HuH-7 (cell line): ENCODE data around the gene RPL10.

Experiments used
- DNase-seq: peaks from one replicate; pipeline ENCODE4 v3.0.0; 2011; ENCODE audit warnings: low spot score

RPL10 gene

GRCh38 chrX:154401045-154401799 lies 3.0 kb downstream of the RPL10 start:
- DNase-seq, result peak; percentile 23

DNA sequence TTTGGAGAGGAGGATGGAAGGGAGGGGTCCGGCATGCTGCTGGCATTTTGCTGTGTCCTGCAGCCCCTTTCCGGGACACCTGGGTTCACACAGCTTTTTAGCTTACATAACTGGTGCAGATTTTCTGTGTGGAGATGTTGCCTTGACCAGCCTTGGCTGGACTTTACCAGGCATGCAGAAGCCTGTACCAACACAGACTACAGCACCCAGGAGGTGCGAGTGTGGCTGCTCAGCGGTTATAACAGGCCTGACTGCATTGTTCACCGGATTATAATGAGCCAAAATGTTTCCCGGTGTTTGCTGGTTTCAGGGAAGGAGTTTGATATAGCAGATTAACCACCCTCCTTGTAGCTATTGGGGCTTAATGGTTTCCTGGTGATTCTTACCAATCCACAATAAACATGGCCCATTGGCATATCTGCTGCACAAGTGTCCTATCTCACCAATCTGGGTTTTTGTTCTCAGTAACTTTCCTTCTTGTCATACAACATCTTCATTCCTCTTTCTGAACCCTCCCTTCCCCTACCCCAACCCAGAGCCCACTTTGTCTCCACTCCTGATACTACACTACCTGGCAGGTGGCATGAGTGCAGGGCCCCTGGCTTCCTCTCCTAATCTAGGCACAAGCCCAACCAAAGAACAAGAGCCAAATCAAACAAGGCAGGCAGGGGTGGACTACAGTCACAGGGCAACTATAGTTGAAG lies 3.9 kb downstream of the RPL10 start:
- no peak for DNase-seq

DNA sequence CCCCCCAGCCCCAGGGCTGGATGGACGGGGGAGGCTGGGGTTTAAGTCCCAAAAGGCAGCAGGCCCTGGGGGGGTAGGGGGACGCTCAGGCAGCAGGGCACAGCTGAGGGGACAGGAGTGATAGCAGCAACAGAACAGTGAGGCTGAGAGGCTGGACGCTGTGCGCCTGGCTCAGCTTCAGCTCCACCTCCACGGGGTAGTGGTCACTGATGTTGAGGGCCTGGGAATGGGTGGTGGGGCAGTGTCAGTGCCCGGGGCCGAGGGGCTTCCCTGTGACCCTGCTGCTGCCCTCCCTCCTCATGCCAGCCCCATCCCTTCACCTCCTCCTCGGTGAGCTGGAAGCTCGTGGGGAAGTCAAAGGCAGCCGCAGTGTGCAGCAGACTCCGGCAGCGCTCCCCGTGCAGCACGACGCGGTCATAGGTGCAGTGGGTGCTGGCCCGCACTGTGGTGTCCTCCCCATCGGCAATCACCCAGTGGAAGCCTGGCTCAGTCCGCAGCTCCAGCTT lies 4.5 kb downstream of the RPL10 start:
- no peak for DNase-seq

- no peak for DNase-seq
These were observed 5.0 kb downstream of the RPL10 start for GRCh38 chrX:154403192-154403591.

DNA sequence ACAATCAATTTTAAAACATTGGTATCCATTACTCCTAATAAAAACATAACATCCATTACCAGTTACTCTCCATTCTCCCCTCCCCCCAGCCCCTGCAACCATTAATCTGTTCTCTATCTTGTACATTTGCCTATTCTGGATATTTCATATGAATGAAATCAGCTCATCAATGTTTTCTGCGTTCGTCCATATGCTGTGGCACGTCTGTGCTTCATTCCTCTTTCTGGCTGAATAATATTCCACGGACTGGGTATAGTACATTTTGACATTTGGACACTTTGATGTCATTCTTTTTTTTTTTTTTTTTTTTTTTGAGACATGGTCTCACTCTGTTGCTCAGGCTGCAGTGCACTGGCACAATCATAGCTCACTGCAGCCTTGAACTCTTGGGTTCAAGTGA lies 5.7 kb downstream of the RPL10 start:
- no peak for DNase-seq

- DNase-seq, result no peak
These were observed 6.5 kb downstream of the RPL10 start for GRCh38 chrX:154404625-154405192.

- no peak for DNase-seq
These were observed 10.6 kb downstream of the RPL10 start for GRCh38 chrX:154408659-154409221.

DNA sequence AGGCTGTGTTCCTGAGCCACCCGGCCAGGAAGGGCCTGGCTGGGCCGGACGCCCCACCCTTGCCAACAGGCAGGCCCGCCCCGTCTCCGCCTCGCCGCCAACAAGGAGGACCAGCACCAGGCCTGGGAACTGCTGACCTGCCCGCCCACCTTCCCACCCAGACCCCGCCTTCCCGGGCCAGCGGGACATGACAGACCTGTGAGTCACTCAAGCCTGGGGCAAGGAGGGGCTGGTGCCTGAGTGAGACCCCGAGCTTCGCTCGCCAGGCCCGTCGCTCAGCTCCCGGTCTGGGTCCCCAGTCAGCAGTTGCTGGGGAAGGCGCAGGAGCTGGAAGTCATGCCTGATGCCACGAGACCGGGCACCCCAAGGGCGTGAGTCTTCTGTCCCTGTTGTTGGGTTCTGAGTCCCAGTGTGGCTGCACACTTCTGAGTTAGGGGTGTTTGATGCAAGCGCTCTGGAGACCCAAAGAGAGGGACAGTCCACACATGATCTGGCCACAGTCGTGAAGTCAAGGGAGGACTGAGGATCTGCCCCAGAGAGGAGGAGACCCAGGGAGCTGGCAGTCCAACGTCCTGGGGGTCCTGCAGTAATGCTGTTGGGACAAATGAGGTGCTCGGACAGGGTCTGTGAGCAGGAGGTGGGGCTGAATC lies 11.2 kb downstream of the RPL10 start, which contains the start of gene DNASE1L1:
Gene DNASE1L1, minus strand, starts transcription at position 33 of the 650 bp plus-strand sequence. CDS start 3,686 bp downstream, outside the sequence.
- DNase-seq, result no peak

GRCh38 chrX:154411981-154412340 lies 13.8 kb downstream of the RPL10 start:
- peak; percentile 71 for DNase-seq

DNA sequence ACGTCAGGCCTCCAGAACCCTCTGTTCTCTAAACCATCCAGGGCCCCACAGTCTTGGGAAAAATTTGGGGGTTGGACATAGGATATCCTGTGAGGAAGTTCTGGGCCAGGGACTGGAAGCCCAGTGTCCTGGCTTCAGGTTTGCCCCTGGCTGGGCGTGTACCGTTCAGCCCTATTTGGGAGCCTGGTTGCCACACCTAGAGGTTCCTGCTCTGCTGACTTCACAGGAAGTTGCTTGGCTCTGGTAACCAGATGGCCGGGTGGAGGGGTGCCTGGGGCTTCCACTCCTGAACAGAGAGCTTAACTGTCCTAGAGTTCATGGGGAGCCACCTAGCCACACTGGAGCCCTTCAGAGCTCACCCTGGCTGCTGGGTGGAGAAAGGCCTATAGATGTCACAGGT lies 14.3 kb downstream of the RPL10 start:
- DNase-seq, result no peak

DNA sequence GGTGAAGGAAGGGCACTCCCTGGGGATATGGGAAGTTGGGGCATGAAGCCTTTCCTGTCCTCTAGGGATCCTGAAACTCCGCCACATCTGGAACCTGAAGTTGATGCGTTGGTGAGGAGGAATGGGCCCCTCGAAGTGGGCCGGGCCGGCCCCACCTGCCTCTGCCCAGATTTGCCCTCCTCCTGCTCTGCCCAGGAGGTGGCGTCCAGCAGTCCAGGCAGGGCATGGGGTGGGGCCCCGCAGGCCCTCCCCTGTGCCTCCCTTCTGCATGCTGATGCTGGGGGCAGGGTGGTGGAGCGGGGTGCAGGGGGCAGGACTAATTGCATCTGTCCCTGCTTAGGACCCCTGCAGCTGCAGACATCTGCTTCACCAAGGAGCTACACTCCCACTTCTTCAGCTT lies 15.0 kb downstream of the RPL10 start:
- no peak for DNase-seq

GRCh38 chrX:154417157-154417556 lies 19.0 kb downstream of the RPL10 start:
- DNase-seq, result no peak

DNA sequence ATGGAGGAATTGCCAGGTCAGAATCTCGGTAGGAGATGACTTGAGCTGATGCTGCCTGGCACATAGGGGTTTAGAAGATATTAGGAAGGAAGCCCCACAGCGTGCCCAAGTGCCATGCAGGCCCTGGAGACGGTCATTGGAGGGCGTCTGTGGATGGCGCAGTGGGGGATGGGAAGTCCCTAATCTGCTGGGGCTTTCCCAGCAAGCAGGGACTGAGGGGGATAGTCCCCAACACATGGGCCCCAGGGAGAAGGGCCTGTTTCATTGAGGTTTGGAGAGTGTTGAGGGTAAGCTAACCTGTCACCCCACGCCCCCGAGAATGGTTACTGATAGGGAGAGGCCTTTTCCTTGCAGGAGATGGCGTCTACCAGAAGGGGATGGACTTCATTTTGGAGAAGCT lies 21.0 kb downstream of the RPL10 start:
- no peak for DNase-seq

DNA sequence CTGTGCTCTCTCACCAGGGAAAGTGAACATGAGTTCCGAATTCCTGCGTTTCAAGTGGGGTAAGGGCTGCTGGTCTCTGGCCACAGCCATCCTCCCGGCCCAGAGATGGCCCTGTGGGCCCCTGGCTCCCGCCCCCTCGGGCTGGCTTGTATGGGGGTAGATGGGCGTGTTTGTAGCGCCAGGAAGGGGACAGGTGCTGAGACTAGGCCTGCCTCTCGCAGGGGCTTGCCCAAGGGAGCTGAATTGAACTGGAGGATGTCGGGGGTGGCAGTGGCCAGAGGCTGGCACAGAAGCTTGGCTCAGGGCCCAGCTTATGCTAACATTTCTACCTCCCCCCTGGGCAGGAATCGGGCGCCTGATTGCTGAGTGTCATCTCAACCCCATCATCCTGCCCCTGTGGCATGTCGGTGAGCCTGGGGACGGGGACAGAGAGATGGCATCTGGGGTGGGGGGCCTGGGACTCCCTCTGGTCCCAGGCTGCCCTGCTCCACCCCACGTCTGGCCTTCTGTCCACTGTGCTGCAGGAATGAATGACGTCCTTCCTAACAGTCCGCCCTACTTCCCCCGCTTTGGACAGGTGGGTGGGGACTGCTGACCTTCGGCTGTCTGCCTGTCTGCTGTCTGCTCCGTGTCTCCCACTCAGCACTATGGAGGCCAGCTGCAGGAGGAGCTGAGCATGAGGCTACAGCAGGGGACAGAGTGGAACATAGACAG lies 21.7 kb downstream of the RPL10 start:
- DNase-seq, result no peak

DNA sequence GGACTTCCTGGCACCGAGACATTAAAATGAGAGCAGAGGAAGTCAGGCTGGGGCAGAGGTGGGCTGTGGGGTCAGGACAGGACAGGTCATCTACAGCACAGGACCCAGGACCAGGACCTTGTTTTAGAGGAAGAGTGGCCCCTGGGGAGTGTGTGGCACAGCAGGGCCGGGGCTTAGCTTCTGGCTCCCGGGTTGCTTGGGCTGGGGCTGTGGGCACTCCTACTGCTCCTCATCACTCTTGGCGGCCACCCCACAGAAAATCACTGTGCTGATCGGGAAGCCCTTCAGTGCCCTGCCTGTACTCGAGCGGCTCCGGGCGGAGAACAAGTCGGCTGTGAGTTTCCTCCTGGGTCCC lies 22.2 kb downstream of the RPL10 start:
- no peak for DNase-seq

GRCh38 chrX:154426916-154427770 lies 29.0 kb downstream of the RPL10 start:
- no peak for DNase-seq

DNA sequence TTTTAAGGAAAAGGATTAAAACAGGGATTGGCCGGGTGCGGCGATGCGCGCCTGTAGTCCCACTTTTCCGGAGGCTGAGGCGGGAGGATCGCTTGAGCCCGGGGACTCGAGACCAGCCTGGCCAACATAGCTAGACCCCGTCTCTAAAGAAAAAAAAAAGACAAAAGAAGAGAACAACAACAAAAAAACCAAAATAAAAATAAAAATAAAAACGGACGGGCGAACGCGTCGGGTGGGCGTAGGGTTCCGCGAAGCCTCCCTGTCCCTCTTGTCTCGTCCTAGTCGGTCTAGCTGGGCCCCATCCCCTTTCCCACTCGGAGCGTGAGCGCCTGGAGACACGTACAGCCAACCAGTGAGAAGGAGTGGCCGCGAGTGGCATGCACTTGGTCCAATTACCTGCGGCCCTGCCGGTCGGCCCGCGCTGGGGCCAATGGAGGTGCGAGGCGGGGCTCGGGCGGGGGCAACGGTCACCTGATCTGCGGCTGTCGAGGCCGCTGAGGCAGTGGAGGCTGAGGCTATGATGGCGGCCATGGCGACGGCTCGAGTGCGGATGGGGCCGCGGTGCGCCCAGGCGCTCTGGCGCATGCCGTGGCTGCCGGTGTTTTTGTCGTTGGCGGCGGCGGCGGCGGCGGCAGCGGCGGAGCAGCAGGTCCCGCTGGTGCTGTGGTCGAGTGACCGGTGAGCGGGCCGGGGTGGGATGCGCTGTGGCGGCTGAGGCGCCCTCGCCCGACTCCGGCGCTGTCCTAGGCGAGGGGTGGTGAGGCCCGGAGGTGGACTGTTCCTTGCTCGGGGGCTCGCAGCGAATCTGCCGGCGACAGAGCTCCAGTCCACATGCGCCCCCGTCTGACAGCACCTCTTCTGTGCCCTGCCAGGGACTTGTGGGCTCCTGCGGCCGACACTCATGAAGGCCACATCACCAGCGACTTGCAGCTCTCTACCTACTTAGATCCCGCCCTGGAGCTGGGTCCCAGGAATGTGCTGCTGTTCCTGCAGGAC lies 30.3 kb downstream of the RPL10 start, which contains the start of gene ATP6AP1:
Gene ATP6AP1, plus strand, starts transcription at position 502 of the 996 bp plus-strand sequence. Its CDS starts 16 bp downstream, at position 518.
- peak; percentile 95 for DNase-seq

GRCh38 chrX:154429711-154430110 lies 31.5 kb downstream of the RPL10 start:
- no peak for DNase-seq

- DNase-seq, result no peak
These were observed 32.3 kb downstream of the RPL10 start for GRCh38 chrX:154430479-154430878.
